IMR-90 (cell line): ENCODE data around the gene RNF141. TPM values are rescaled to one million over a fixed set of nuclear protein-coding genes. Genes with fewer than 3 reads are reported as not detected.

Source experiments
- ATAC-seq: fragments of 200-7000 bp; cut with Tn5 transposase; 2 replicates; pipeline ENCODE4 v1.9.1; 2020; ENCODE audit warnings: low read depth, mild to moderate bottlenecking, moderate library complexity
- BruUV-seq: library from RNA; stranded (reverse); fragments of 400-500 nt; replicated peaks from 2 replicates; lab custom pipeline; 2021; lab: Mats Ljungman, UMichigan
- CTCF ChIA-PET: fragments of 300-600 bp; formaldehyde crosslinking; extraction: SDS; loops from one replicate; lab custom pipeline; 2021; ENCODE audit warnings: antibody characterized with exemption; lab: Yijun Ruan, JAX
- POLR2A ChIA-PET: fragments of 300-600 bp; sonication (Branson Sonifier 250); formaldehyde crosslinking; loops from one replicate; lab custom pipeline; 2022; ENCODE audit warnings: antibody characterized with exemption; ENCODE audit not compliant: unreplicated experiment; lab: Charles Lee
- DNase-seq: peaks from one replicate; pipeline ENCODE4 v3.0.0; 2013
- H2AFZ ChIP-seq: replicated peaks from 2 replicates; pipeline ENCODE3; 2013; ENCODE audit warnings: low read length, mild to moderate bottlenecking; ENCODE audit not compliant: poor library complexity
- H2AK5ac ChIP-seq: 2 replicates; pipeline ENCODE4 v1.6.1; 2013; ENCODE audit warnings: low read depth, low read length, inconsistent platforms
- H2AK9ac ChIP-seq: replicated peaks from 2 replicates; pipeline ENCODE3; 2013; ENCODE audit warnings: mild to moderate bottlenecking, low read depth, low read length, moderate library complexity; ENCODE audit not compliant: poor library complexity
- H2BK120ac ChIP-seq: 2 replicates; pipeline ENCODE4 v1.6.1; 2013; ENCODE audit warnings: low read depth, low read length, inconsistent platforms
- H2BK15ac ChIP-seq: 3 replicates; pipeline ENCODE4 v1.6.1; 2013; ENCODE audit warnings: low read depth, low read length, inconsistent platforms
- H2BK20ac ChIP-seq: 2 replicates; pipeline ENCODE4 v1.6.1; 2013; ENCODE audit warnings: low read depth, mild to moderate bottlenecking, inconsistent platforms, low read length, moderate library complexity
- H2BK5ac ChIP-seq: 2 replicates; pipeline ENCODE4 v1.6.1; 2013; ENCODE audit warnings: mild to moderate bottlenecking, low read depth, low read length, inconsistent platforms; ENCODE audit not compliant: poor library complexity, severe bottlenecking
- H3K14ac ChIP-seq: replicated peaks from 2 replicates; pipeline ENCODE4 v1.6.1; 2013; ENCODE audit warnings: low read depth, low read length, inconsistent platforms
- H3K18ac ChIP-seq: 2 replicates; pipeline ENCODE4 v1.6.1; 2013; ENCODE audit warnings: low read depth, low read length, control low read depth
- H3K23ac ChIP-seq: 2 replicates; pipeline ENCODE4 v1.6.1; 2013; ENCODE audit warnings: low read depth, low read length, inconsistent platforms
- H3K27ac ChIP-seq: 2 replicates; pipeline ENCODE4 v1.5.1; 2013; ENCODE audit warnings: mild to moderate bottlenecking, control low read depth, low read length; ENCODE audit not compliant: insufficient read depth
- H3K27me3 ChIP-seq: 2 replicates; pipeline ENCODE4 v1.6.1; 2013; ENCODE audit warnings: low read length; ENCODE audit not compliant: control insufficient read depth, insufficient read depth
- H3K36me3 ChIP-seq: 2 replicates; pipeline ENCODE4 v1.6.1; 2013; ENCODE audit warnings: low read length, mixed read lengths; ENCODE audit not compliant: control insufficient read depth, insufficient read depth
- H3K4ac ChIP-seq: 2 replicates; pipeline ENCODE4 v1.6.1; 2013; ENCODE audit warnings: low read depth, low read length, inconsistent platforms
- H3K4me1 ChIP-seq: 2 replicates; pipeline ENCODE4 v1.6.1; 2013; ENCODE audit warnings: low read length, mixed read lengths; ENCODE audit not compliant: control insufficient read depth, insufficient read depth
- H3K4me2 ChIP-seq: 2 replicates; pipeline ENCODE4 v1.6.1; 2013; ENCODE audit warnings: low read depth, mild to moderate bottlenecking, control low read depth, low read length, moderate library complexity
- H3K4me3 ChIP-seq: 2 replicates; pipeline ENCODE4 v1.5.1; 2013; ENCODE audit warnings: low read depth, mild to moderate bottlenecking, control low read depth, low read length, moderate library complexity; ENCODE audit not compliant: insufficient read depth
- H3K56ac ChIP-seq: 2 replicates; pipeline ENCODE4 v1.6.1; 2013; ENCODE audit warnings: low read length, inconsistent platforms; ENCODE audit not compliant: insufficient read depth; ENCODE audit errors: extremely low read depth
- H3K79me1 ChIP-seq, 2 experiments: 2 replicates each; pipeline ENCODE4 v1.6.1; 2013; ENCODE audit warnings: low read length in 2 of 2, inconsistent platforms in 1 of 2, low read depth in 1 of 2
- H3K9ac ChIP-seq: 2 replicates; pipeline ENCODE4 v1.6.1; 2013; ENCODE audit warnings: low read depth, low read length, control low read depth
- H3K9me1 ChIP-seq: 2 replicates; pipeline ENCODE4 v1.6.1; 2013; ENCODE audit warnings: low read length, inconsistent platforms; ENCODE audit not compliant: insufficient read depth
- H3K9me3 ChIP-seq: 2 replicates; pipeline ENCODE4 v1.6.1; 2013; ENCODE audit warnings: low read length; ENCODE audit not compliant: control insufficient read depth, insufficient read depth
- H4K20me1 ChIP-seq: 2 replicates; pipeline ENCODE4 v1.6.1; 2013; ENCODE audit warnings: low read length, inconsistent platforms; ENCODE audit not compliant: insufficient read depth
- H4K5ac ChIP-seq: 2 replicates; pipeline ENCODE4 v1.6.1; 2013; ENCODE audit warnings: mild to moderate bottlenecking, low read depth, low read length, control low read depth
- H4K8ac ChIP-seq, 2 experiments: 2 replicates each; pipeline ENCODE4 v1.6.1; 2013; ENCODE audit warnings: low read depth in 2 of 2, low read length in 2 of 2, control low read depth in 1 of 2, inconsistent platforms in 1 of 2
- H4K91ac ChIP-seq: 2 replicates; pipeline ENCODE4 v1.6.1; 2013; ENCODE audit warnings: low read depth, low read length, inconsistent platforms; ENCODE audit not compliant: insufficient read depth
- BHLHE40 ChIP-seq: fragments of 150-350 bp; IDR thresholded peaks from 2 replicates; pipeline ENCODE4 v1.6.1; 2016; ENCODE audit warnings: mild to moderate bottlenecking, low read depth, low read length
- CEBPB ChIP-seq: IDR thresholded peaks from 2 replicates; pipeline ENCODE4 v1.6.1; 2012; ENCODE audit warnings: low read depth, low read length, improper control_type of control experiment
- CHD1 ChIP-seq: IDR thresholded peaks from 2 replicates; pipeline ENCODE4 v1.6.1; 2012; ENCODE audit warnings: low read depth, low read length, improper control_type of control experiment
- FOS ChIP-seq: fragments of 150-350 bp; IDR thresholded peaks from 2 replicates; pipeline ENCODE4 v1.6.1; 2016; ENCODE audit warnings: low read depth, low read length
- MAFK ChIP-seq: IDR thresholded peaks from 2 replicates; pipeline ENCODE4 v1.6.1; 2012; ENCODE audit warnings: low read depth, low read length, improper control_type of control experiment
- MAZ ChIP-seq: IDR thresholded peaks from 2 replicates; pipeline ENCODE4 v1.6.1; 2012; ENCODE audit warnings: low read depth, mild to moderate bottlenecking, low read length, improper control_type of control experiment, moderate library complexity, borderline replicate concordance
- MXI1 ChIP-seq: IDR thresholded peaks from 2 replicates; pipeline ENCODE4 v1.6.1; 2012; ENCODE audit warnings: low read depth, mild to moderate bottlenecking, low read length, moderate library complexity, borderline replicate concordance
- NFE2L2 ChIP-seq: fragments of 150-350 bp; IDR thresholded peaks from 2 replicates; pipeline ENCODE4 v1.6.1; 2016; ENCODE audit warnings: low read depth, mild to moderate bottlenecking, low read length
- POLR2A ChIP-seq: IDR thresholded peaks from 2 replicates; pipeline ENCODE4 v1.6.1; 2012; ENCODE audit warnings: mild to moderate bottlenecking, low read depth, low read length
- RAD21 ChIP-seq: IDR thresholded peaks from 2 replicates; pipeline ENCODE4 v1.6.1; 2012; ENCODE audit warnings: low read length, improper control_type of control experiment
- RCOR1 ChIP-seq: IDR thresholded peaks from 2 replicates; pipeline ENCODE4 v1.6.1; 2012; ENCODE audit warnings: mild to moderate bottlenecking, low read length, improper control_type of control experiment; ENCODE audit not compliant: insufficient replicate concordance
- SMC3 ChIP-seq: fragments of 150-350 bp; IDR thresholded peaks from 2 replicates; pipeline ENCODE4 v1.6.1; 2016; ENCODE audit warnings: low read depth, mild to moderate bottlenecking, antibody characterized with exemption, low read length, moderate library complexity
- WGBS, 2 experiments: methylation state at CpG; one replicate each; pipeline versions ENCODE4 v1.1.5 to v1.1.7; 2013; ENCODE audit warnings: missing lambda C conversion rate in 2 of 2; ENCODE audit not compliant: insufficient read length in 1 of 2; ENCODE audit errors: extremely low coverage in 2 of 2; 5-methylcytosine and 5-hydroxymethylcytosine counted together
- dilution Hi-C: fragments of 300-500 bp; cut with HindIII; formaldehyde crosslinking; loops from one replicate; pipeline ENCODE4 v1.14.3; 2018; ENCODE audit warnings: low sequenced_read_pairs; ENCODE audit not compliant: unreplicated experiment
- in situ Hi-C: fragments of 300-500 bp; cut with MboI; formaldehyde crosslinking; loops from 3 replicates; pipeline ENCODE4 v1.14.3; 2019; ENCODE audit warnings: low sequenced_read_pairs, inconsistent platforms, mixed read lengths
- intact Hi-C: fragments of 100-400 bp; cut with micrococcal nuclease; formaldehyde crosslinking; loops from 2 replicates; pipeline ENCODE4 v1.10.0; 2022
- polyA plus RNA-seq, 3 experiments: library from polyadenylated mRNA; depleted of rRNA; stranded (reverse); fragments of >200 nt; gene quantifications; 2 replicates each; pipeline ENCODE4 v1.2.3, GENCODE V29; 2012; ENCODE audit warnings: low replicate concordance in 1 of 3
- total RNA-seq: library from RNA; depleted of rRNA; stranded (reverse); fragments of >200 nt; gene quantifications from 2 replicates; pipeline ENCODE4 v1.2.3, GENCODE V29; 2012
- TF ChIP-seq, protein P1 (sequence below): fragments of 150-350 bp; IDR thresholded peaks from 2 replicates; pipeline ENCODE4 v1.6.1; 2016; ENCODE audit warnings: low read depth, mild to moderate bottlenecking, low read length, moderate library complexity, borderline replicate concordance
- TF ChIP-seq, protein P2 (sequence below): fragments of 150-350 bp; IDR thresholded peaks from 2 replicates; pipeline ENCODE4 v1.6.1; 2017; ENCODE audit warnings: mild to moderate bottlenecking, antibody characterized with exemption, low read length, low read depth
- TF ChIP-seq, protein P3 (sequence below): conservative IDR thresholded peaks from 2 replicates; pipeline ENCODE4 v1.5.1; 2012; ENCODE audit warnings: mild to moderate bottlenecking, low read depth, low read length, improper control_type of control experiment

The RNF141 gene
- total and polyA plus RNA-seq, 2 of the 4 experiments (the other 2 are of a cell fraction): 13.8 to 18.6 TPM

DNA sequence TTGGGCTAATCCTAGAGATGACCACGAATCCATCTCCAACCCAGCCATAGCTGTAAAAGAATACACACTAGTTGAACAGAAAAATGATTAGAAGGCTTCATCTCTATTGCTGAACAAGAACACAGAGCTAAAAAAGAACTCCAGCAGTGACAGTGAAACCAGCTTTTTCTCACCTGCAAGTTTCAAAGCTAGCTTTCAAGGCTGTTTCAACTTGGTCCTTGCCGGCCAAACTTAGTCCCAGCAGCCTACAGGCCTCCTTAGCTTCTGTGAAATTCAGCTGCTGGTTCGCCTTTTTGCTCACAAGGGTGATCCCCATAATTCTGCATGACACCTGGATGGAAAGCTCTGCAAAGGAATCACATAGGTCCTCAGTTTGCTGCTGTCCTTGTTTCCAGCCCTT is 23.0 kb upstream of the RNF141 start:
- H3K4ac ChIP-seq: no peak overlapping the region
- TF ChIP-seq, protein P1, sequence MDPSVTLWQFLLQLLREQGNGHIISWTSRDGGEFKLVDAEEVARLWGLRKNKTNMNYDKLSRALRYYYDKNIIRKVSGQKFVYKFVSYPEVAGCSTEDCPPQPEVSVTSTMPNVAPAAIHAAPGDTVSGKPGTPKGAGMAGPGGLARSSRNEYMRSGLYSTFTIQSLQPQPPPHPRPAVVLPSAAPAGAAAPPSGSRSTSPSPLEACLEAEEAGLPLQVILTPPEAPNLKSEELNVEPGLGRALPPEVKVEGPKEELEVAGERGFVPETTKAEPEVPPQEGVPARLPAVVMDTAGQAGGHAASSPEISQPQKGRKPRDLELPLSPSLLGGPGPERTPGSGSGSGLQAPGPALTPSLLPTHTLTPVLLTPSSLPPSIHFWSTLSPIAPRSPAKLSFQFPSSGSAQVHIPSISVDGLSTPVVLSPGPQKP: no peak
- TF ChIP-seq CEBPB: no peak
- TF ChIP-seq, protein P2, sequence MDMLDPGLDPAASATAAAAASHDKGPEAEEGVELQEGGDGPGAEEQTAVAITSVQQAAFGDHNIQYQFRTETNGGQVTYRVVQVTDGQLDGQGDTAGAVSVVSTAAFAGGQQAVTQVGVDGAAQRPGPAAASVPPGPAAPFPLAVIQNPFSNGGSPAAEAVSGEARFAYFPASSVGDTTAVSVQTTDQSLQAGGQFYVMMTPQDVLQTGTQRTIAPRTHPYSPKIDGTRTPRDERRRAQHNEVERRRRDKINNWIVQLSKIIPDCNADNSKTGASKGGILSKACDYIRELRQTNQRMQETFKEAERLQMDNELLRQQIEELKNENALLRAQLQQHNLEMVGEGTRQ: no peak
- TF ChIP-seq RCOR1: no peak
- no peak for TF ChIP-seq BHLHE40
- TF ChIP-seq MAFK: no peak
- no peak for TF ChIP-seq FOS
- no peak for TF ChIP-seq MAZ
- no peak for TF ChIP-seq SMC3
- TF ChIP-seq, protein P3, sequence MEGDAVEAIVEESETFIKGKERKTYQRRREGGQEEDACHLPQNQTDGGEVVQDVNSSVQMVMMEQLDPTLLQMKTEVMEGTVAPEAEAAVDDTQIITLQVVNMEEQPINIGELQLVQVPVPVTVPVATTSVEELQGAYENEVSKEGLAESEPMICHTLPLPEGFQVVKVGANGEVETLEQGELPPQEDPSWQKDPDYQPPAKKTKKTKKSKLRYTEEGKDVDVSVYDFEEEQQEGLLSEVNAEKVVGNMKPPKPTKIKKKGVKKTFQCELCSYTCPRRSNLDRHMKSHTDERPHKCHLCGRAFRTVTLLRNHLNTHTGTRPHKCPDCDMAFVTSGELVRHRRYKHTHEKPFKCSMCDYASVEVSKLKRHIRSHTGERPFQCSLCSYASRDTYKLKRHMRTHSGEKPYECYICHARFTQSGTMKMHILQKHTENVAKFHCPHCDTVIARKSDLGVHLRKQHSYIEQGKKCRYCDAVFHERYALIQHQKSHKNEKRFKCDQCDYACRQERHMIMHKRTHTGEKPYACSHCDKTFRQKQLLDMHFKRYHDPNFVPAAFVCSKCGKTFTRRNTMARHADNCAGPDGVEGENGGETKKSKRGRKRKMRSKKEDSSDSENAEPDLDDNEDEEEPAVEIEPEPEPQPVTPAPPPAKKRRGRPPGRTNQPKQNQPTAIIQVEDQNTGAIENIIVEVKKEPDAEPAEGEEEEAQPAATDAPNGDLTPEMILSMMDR: no peak
- TF ChIP-seq CHD1: no peak
- no peak for TF ChIP-seq RAD21
- TF ChIP-seq POLR2A: no peak
- TF ChIP-seq MXI1: no peak
- no peak for TF ChIP-seq NFE2L2

More for the DNA sequence above, 23.0 kb upstream of the RNF141 start:
- ATAC-seq (no peak), DNase-seq (no peak)
- Histone ChIP-seq H3K79me1 (no peaks in the 10 kb centered on the region), H4K20me1 (no peaks in the 10 kb centered on the region), H3K14ac (no peak overlapping the region), H2BK15ac (no peak overlapping the region), H3K27me3 (no peaks in the 10 kb centered on the region), H4K91ac (no peak overlapping the region; the same call in 1 of the 2 replicates), H3K36me3 (no peaks in the 10 kb centered on the region), H4K5ac (no peak overlapping the region), H2BK120ac (no peak overlapping the region), H3K56ac (no peak overlapping the region), H2BK5ac (no peak overlapping the region), H3K23ac (no peak overlapping the region), H3K4me3 (no peak overlapping the region), H3K9me3 (no peaks in the 10 kb centered on the region), H4K8ac (no peak overlapping the region), H3K9me1 (peaks cover 5% of the 10 kb centered on the region), H2AK9ac (no peak overlapping the region), H3K9ac (no peak overlapping the region), H3K18ac (no peak overlapping the region), H3K4me1 (no peaks in the 10 kb centered on the region), H3K4me2 (no peak overlapping the region), H2AFZ (no peak overlapping the region), H2BK20ac (no peak overlapping the region), H3K27ac (no peak overlapping the region), H2AK5ac (no peak overlapping the region)
- BruUV-seq: no TSS peak
- WGBS, 2 experiments: 100% methylated on average over 2 of the region's 3 CpGs; no CpG with 5 or more reads in 1 of the 2 experiments
- dilution Hi-C loops (no loop called here), in situ Hi-C loops (no loop called here), intact Hi-C loops (no loop called here)
- ChIA-PET CTCF (interaction anchor here (1.3 to 1.6 kb wide), 2 partner anchors 21 to 24 kb away, joined by 3 to 4 read pairs; partner anchors contain the start of gene RNF141), POLR2A (no interaction called here)
